Tibial nerve (tissue), 4 donors: ENCODE data around the gene HYOU1. TPM values are rescaled to one million over a fixed set of nuclear protein-coding genes. Genes with fewer than 3 reads are reported as not detected.

Source experiments
- DNase-seq, 2 donors: peaks; one replicate each; pipeline ENCODE4 v3.0.0-alpha.2; 2019; ENCODE audit warnings: low spot score in 2 of 2
- H3K27ac ChIP-seq, 4 donors: fragments of 200-600 bp; sonication (generic) in 3 of 4; one replicate each; pipeline ENCODE4 v1.5.1; 2017 to 2019; ENCODE audit warnings: mild to moderate bottlenecking in 1 of 4
- H3K27me3 ChIP-seq, 2 donors: fragments of 200-600 bp; sonication (generic) in 1 of 2; one replicate each; pipeline versions ENCODE4 v1.5.1 to v1.6.0; 2017 to 2019
- H3K36me3 ChIP-seq, 3 donors: fragments of 200-600 bp; sonication (generic); one replicate each; pipeline ENCODE4 v1.5.1; 2018 to 2019
- H3K4me1 ChIP-seq, 4 donors: fragments of 200-600 bp; sonication (generic) in 3 of 4; one replicate each; pipeline ENCODE4 v1.5.1; 2017 to 2019
- H3K4me3 ChIP-seq, 4 donors: fragments of 200-600 bp; sonication (generic) in 3 of 4; one replicate each; pipeline ENCODE4 v1.5.1; 2017 to 2019; ENCODE audit warnings: mild to moderate bottlenecking in 1 of 4, moderate library complexity in 1 of 4
- H3K9me3 ChIP-seq, 4 donors: fragments of 200-600 bp; sonication (generic) in 3 of 4; one replicate each; pipeline ENCODE4 v1.5.1; 2017 to 2019
- CTCF ChIP-seq, 5 experiments: fragments of 200-600 bp in 3 of 5; fragments of 450-650 bp in 2 of 5; sonication (generic) in 3 of 5; IDR thresholded peaks; one replicate each; pipeline ENCODE4 v1.5.1; 2016 to 2019; ENCODE audit warnings: antibody characterized with exemption in 5 of 5, mild to moderate bottlenecking in 3 of 5, moderate library complexity in 2 of 5
- EP300 ChIP-seq, 2 donors: sonication (generic); formaldehyde crosslinking; IDR thresholded peaks; one replicate each; pipeline ENCODE4 v1.6.1; 2017; ENCODE audit warnings: antibody characterized with exemption in 2 of 2, mild to moderate bottlenecking in 1 of 2
- POLR2A ChIP-seq, 2 donors: fragments of 450-650 bp; IDR thresholded peaks; one replicate each; pipeline ENCODE4 v1.6.1; 2017; ENCODE audit warnings: antibody characterized with exemption in 2 of 2, mild to moderate bottlenecking in 2 of 2, moderate library complexity in 2 of 2
- WGBS, 2 donors: methylation state at CpG; one replicate each; pipeline ENCODE4 v1.1.5; 2018; 5-methylcytosine and 5-hydroxymethylcytosine counted together
- total RNA-seq, 4 donors: library from RNA; depleted of rRNA; stranded (reverse); fragments of >200 nt; gene quantifications; one replicate each; pipeline ENCODE4 v1.1.0, GENCODE V29; 2016

Gene HYOU1
- total RNA-seq, 4 donors from 2014 or later = 78.1 to 102 (median 91.3) TPM

GRCh38 chr11:119048644-119049043 is 8.4 kb downstream of the HYOU1 start:
- no peak overlapping the region for H3K4me3 ChIP-seq
- TF ChIP-seq EP300 (IDR thresholded peaks at IDR 0.05) (no peak), CTCF (IDR thresholded peaks at IDR 0.05) (no peak), POLR2A (IDR thresholded peaks at IDR 0.05) (no peak)
- WGBS, 2 donors = 89 to 93% methylated on average over 9 of the region's 9 CpGs
- H3K27me3 ChIP-seq = no peaks in the 10 kb centered on the region
- no peak overlapping the region for H3K27ac ChIP-seq
- H3K36me3 ChIP-seq = peaks cover 2 to 96% (median 58%) of the 10 kb centered on the region in 3 donors
- DNase-seq = no peak
- no peaks in the 10 kb centered on the region for H3K4me1 ChIP-seq
- no peaks in the 10 kb centered on the region for H3K9me3 ChIP-seq

- Histone ChIP-seq H3K27ac (no peak overlapping the region), H3K4me3 (no peak overlapping the region), H3K27me3 (no peaks in the 10 kb centered on the region), H3K9me3 (no peaks in the 10 kb centered on the region), H3K4me1 (no peaks in the 10 kb centered on the region), H3K36me3 (peaks cover 2 to 81% (median 47%) of the 10 kb centered on the region in 3 donors)
- WGBS, 2 donors = 92 to 98% methylated on average over 6 of the region's 6 CpGs
- DNase-seq = no peak
- TF ChIP-seq CTCF (IDR thresholded peaks at IDR 0.05) (no peak), EP300 (IDR thresholded peaks at IDR 0.05) (no peak), POLR2A (IDR thresholded peaks at IDR 0.05) (no peak)
Measured at GRCh38 chr11:119047205-119047604, 9.8 kb downstream of the HYOU1 start.

- no peaks in the 10 kb centered on the region for H3K27me3 ChIP-seq
- 83 to 95% methylated on average over 4 to 6 of the region's 6 CpGs for WGBS, 2 donors
- no peak for DNase-seq
- TF ChIP-seq POLR2A (IDR thresholded peaks at IDR 0.05) = no peak
- no peak for TF ChIP-seq EP300 (IDR thresholded peaks at IDR 0.05)
- TF ChIP-seq CTCF (IDR thresholded peaks at IDR 0.05) = no peak
- H3K9me3 ChIP-seq = no peaks in the 10 kb centered on the region
- no peaks in the 10 kb centered on the region for H3K4me1 ChIP-seq
- H3K27ac ChIP-seq = no peak overlapping the region
- peaks cover 2 to 74% (median 40%) of the 10 kb centered on the region in 3 donors for H3K36me3 ChIP-seq
- H3K4me3 ChIP-seq = no peak overlapping the region
Measured at GRCh38 chr11:119046489-119046888, 10.5 kb downstream of the HYOU1 start.

- H3K4me3 ChIP-seq = no peak overlapping the region
Measured at GRCh38 chr11:119044708-119045107, 12.3 kb downstream of the HYOU1 start.

GRCh38 chr11:119042927-119043326 is 14.1 kb downstream of the HYOU1 start:
- no peaks in the 10 kb centered on the region for H3K27me3 ChIP-seq
- no peak overlapping the region for H3K27ac ChIP-seq
- no peak overlapping the region for H3K4me3 ChIP-seq
- no peaks in the 10 kb centered on the region for H3K4me1 ChIP-seq
- TF ChIP-seq EP300 (IDR thresholded peaks at IDR 0.05) (no peak), CTCF (IDR thresholded peaks at IDR 0.05) (no peak), POLR2A (IDR thresholded peaks at IDR 0.05) (no peak)
- H3K9me3 ChIP-seq = no peaks in the 10 kb centered on the region
- peaks cover 0 to 40% (median 18%) of the 10 kb centered on the region in 3 donors for H3K36me3 ChIP-seq
- no peak for DNase-seq
- 89 to 92% methylated on average over 9 of the region's 9 CpGs for WGBS, 2 donors

More at GRCh38 chr11:119044708-119045107, 12.3 kb downstream of the HYOU1 start:
- H3K36me3 ChIP-seq = peaks cover 2 to 57% (median 34%) of the 10 kb centered on the region in 3 donors
- no peaks in the 10 kb centered on the region for H3K9me3 ChIP-seq
- no peaks in the 10 kb centered on the region for H3K27me3 ChIP-seq
- no peaks in the 10 kb centered on the region for H3K4me1 ChIP-seq
- WGBS, 2 donors = 63 to 67% methylated on average over 6 of the region's 6 CpGs
- TF ChIP-seq CTCF (IDR thresholded peaks at IDR 0.05) = no peak
- no peak for TF ChIP-seq EP300 (IDR thresholded peaks at IDR 0.05)
- TF ChIP-seq POLR2A (IDR thresholded peaks at IDR 0.05) = no peak
- DNase-seq = no peak
- H3K27ac ChIP-seq = no peak overlapping the region
